HL-60/S4 treated with retinoic acid at 250 ng/mL for 4 days and 3 days (cell line): Measurements from ENCODE around the gene PIGO.

Experiments used
- in situ Hi-C: fragments of 300-500 bp; cut with MboI; formaldehyde crosslinking; loops from 2 replicates; pipeline ENCODE4 v1.7.0; 2022; ENCODE audit warnings: low sequenced_read_pairs

The PIGO gene

GRCh38 chr9:35072461-35073278, 23.7 kb downstream of the PIGO start, which contains the start of gene VCP:
Gene VCP (minus strand): TSS chr9:35072625. CDS start chr9:35072353, 272 bp downstream.
- in situ Hi-C loops = loop anchor here (25.0 kb wide), 1 partner anchor 640 kb away; no protein-coding TSS in a partner anchor

GRCh38 chr9:35071814-35072460, 24.5 kb downstream of the PIGO start:
- in situ Hi-C loops = loop anchor here (25.0 kb wide), 1 partner anchor 640 kb away; no protein-coding TSS in a partner anchor

GRCh38 chr9:35070823-35071813, 25.3 kb downstream of the PIGO start:
- in situ Hi-C loops = loop anchor here (25.0 kb wide), 1 partner anchor 641 kb away; no protein-coding TSS in a partner anchor

- in situ Hi-C loops = loop anchor here (25.0 kb wide), 1 partner anchor 643 kb away; no protein-coding TSS in a partner anchor
Observed at GRCh38 chr9:35069020-35069419, 27.4 kb downstream of the PIGO start.

GRCh38 chr9:35067056-35067455, 29.3 kb downstream of the PIGO start:
- in situ Hi-C loops = loop anchor here (25.0 kb wide), 1 partner anchor 645 kb away; no protein-coding TSS in a partner anchor

GRCh38 chr9:35060548-35061207, 35.7 kb downstream of the PIGO start:
- in situ Hi-C loops = loop anchor here (25.0 kb wide), 1 partner anchor 652 kb away; no protein-coding TSS in a partner anchor

GRCh38 chr9:35059438-35059837, 37.0 kb downstream of the PIGO start:
- in situ Hi-C loops = loop anchor here (25.0 kb wide), 1 partner anchor 653 kb away; no protein-coding TSS in a partner anchor

- in situ Hi-C loops = loop anchor here (25.0 kb wide), 1 partner anchor 655 kb away; no protein-coding TSS in a partner anchor
Observed at GRCh38 chr9:35057271-35057620, 39.1 kb downstream of the PIGO start.

- in situ Hi-C loops = loop anchor here (25.0 kb wide), 1 partner anchor 656 kb away; no protein-coding TSS in a partner anchor
Observed at GRCh38 chr9:35056571-35057270, 39.7 kb downstream of the PIGO start.

GRCh38 chr9:35054871-35055644, 41.3 kb downstream of the PIGO start:
- in situ Hi-C loops = loop anchor here (25.0 kb wide), 1 partner anchor 657 kb away; no protein-coding TSS in a partner anchor

- in situ Hi-C loops = loop anchor here (25.0 kb wide), 1 partner anchor 658 kb away; no protein-coding TSS in a partner anchor
Observed at GRCh38 chr9:35054185-35054835, 42.1 kb downstream of the PIGO start.

GRCh38 chr9:35051069-35051967, 45.1 kb downstream of the PIGO start:
- in situ Hi-C loops = loop anchor here (25.0 kb wide), 1 partner anchor 661 kb away; no protein-coding TSS in a partner anchor

- in situ Hi-C loops = no loop called here
Observed at GRCh38 chr9:35048511-35048910, 47.9 kb downstream of the PIGO start.

- in situ Hi-C loops = no loop called here
Observed at GRCh38 chr9:35044071-35044470, 52.3 kb downstream of the PIGO start.

GRCh38 chr9:35042891-35043545, 53.4 kb downstream of the PIGO start:
- in situ Hi-C loops = no loop called here

GRCh38 chr9:35042081-35042604, 54.2 kb downstream of the PIGO start:
- in situ Hi-C loops = no loop called here
